NCI-H345 treated with DMSO at 0.1 percent for 48 hours (cell line): ENCODE results near the gene GABBR1.

ENCODE experiments used
- DNase-seq: peaks from one replicate; lab custom pipeline; 2025; ENCODE audit not compliant: unreplicated experiment; lab: John Stamatoyannopoulos, UW

The GABBR1 gene

GRCh38 chr6:29567991-29568390, 65.0 kb downstream of the GABBR1 start:
- DNase-seq, result no peak

DNA sequence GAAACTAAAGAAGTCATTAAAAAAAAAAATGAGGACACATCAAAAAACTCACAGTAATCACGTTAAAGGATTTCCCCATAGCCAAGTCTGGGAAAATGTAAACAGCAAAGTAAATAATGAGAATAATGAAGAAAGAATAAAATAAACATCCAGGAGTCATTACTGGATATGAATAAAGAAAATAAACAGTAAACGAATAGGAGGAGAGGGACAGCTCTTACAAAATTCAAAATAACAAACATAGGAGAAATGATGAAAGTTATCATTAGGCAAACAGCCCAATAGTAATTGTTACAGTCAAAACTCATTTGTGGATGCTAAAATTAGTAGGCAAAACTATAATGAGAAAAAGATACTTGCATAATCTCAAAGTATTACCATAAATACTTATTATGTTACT, 65.4 kb downstream of the GABBR1 start:
- no peak for DNase-seq

- no peak for DNase-seq
Observed at GRCh38 chr6:29566856-29567255, 66.1 kb downstream of the GABBR1 start.

DNA sequence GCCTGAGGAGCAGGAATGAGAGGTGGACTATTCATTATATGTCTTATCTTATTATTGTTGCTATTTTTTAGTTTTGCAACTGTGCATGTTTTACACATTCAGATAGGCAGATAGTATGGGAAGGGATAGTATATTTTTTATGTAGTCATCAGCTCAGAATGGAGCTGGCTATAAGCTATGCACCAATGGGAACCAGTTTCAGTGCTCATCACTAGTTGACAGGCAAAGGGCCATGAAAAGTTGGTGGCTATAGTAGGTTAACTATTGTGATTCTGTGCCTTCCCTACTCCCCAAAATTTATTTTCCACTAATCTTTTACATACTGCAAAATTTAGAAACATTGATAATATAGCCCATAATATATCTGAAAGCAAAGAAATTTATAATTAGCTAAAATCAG, 68.1 kb downstream of the GABBR1 start:
- no peak for DNase-seq

DNA sequence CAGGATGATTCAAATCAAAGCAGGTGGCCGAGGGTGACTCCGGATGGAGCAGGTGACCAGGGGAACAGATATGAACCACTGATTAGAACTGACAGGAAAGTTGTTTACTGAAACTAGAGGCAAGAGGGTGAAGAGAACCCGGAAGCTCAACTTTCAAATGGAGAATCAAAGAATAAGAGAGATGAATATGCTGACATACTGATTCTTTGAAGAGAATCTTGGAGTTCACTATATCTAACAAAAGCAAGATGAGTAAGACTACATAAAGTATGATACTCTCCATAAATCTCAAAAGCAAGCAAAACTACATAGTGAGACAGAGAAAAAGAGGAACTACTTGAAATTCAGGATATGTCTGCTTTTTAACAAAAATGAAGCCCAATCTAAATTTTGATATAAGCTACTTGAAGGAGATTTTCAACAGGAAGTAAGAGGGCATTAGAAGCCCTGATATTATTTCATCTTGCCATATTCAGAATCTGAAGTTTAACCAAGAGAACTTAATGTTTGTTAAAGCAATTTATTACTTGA, 69.5 kb downstream of the GABBR1 start:
- no peak for DNase-seq

- no peak for DNase-seq
Observed at GRCh38 chr6:29561606-29562181, 71.3 kb downstream of the GABBR1 start.

DNA sequence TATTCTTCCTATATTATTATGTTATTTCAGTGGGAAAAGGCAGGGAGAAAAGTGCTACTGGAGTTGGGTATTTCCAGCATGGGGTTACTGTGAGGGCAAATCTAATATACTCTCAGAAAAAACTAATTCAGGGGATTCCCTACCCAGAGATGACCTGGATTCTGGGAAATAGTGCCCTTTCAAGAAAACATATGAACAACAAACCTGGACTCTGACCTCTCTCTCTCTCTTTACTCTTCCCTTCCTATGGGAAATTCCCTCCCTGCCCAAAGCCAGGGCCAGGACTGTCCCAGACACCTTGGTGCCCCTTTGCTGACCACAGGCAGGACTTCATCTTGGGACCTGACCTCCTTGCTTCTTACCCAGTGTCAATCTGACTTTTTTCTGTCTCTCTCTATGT, 71.9 kb downstream of the GABBR1 start:
- DNase-seq, result no peak

- no peak for DNase-seq
Observed at GRCh38 chr6:29559524-29560287, 73.3 kb downstream of the GABBR1 start, which contains the start of gene UBD. UBD (minus strand) TSS chr6:29559732; CDS start chr6:29559701, 31 bp downstream.

DNA sequence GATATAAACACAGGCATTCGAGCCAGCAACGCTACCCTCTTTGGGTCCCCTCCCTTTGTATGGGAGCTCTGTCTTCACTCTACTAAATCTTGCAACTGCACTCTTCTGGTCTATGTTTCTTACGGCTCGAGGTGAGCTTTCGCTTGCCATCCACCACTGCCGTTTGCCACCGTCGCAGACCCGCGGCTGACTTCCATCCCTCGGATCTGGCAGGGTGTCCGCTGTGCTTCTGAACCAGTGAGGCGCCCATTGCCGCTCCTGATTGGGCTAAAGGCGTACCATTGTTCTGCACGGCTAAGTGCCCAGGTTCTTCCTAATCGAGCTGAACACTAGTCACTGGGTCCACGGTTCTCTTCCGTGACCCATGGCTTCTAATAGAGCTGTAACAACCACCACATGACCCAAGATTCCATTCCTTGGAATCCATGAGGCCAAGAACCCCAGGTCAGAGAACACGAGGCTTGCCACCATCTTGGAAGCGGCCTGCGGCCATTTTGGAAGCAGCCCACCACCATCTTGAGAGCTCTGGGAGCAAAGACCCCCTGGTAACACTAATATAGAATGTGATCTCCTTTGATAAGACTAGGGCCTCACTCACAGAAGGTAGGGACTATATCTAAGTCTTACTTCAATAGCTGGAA, 74.4 kb downstream of the GABBR1 start:
- DNase-seq, result no peak

- no peak for DNase-seq
Observed at GRCh38 chr6:29557320-29557719, 75.7 kb downstream of the GABBR1 start.

DNA sequence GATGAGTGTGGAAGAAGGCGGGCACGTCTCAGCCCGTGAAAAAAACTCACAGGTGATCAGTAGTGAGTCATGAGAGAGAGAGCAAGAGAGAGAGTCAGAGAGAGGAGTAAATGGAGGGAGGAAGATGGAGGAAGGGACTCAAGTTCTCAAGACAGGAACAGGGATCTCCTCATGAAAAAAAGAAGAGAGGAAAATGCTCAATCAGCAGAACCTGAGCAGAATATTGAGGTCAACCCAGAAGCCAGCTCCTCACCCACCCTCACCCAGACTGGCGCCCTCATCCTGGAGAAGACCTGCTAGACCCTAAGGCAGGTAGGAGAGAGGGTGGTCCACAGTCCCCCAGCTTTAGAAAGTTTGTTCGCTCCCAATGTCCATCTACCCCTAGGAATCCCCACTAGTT, 78.2 kb downstream of the GABBR1 start:
- no peak for DNase-seq

GRCh38 chr6:29553268-29554057, 79.5 kb downstream of the GABBR1 start:
- no peak for DNase-seq

DNA sequence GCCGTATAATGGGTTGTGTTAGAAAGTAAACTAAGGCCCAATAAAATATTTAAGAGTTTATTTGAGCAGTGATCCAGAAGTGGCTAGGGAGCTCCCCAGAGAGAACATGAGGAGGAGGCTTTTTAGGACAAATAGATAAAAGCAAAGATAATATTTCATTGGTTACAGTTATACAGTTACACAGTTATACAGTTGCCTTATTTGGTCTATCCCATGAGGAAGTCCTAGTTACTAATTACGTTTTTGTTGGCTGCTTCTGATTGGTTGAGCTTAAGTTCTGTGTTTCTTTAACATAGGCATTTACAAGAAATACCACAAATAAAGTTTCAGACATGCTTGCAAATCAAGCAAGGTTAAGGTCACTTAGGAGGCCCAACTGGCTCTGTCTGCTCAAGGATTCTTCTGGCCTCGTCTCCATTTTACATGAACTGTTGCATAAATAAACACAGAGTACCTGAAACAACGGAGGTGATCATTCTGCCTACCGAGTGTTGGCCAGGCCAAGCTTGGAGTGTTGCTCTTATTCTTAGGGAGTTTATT, 80.4 kb downstream of the GABBR1 start:
- DNase-seq, result no peak

- no peak for DNase-seq
Observed at GRCh38 chr6:29547573-29547972, 85.4 kb downstream of the GABBR1 start.

- no peak for DNase-seq
Observed at GRCh38 chr6:29537714-29538403, 95.1 kb downstream of the GABBR1 start.

GRCh38 chr6:29532320-29532951, 100.5 kb downstream of the GABBR1 start:
- DNase-seq, result no peak

GRCh38 chr6:29531668-29532067, 101.3 kb downstream of the GABBR1 start:
- no peak for DNase-seq

GRCh38 chr6:29530671-29531310, 102.2 kb downstream of the GABBR1 start:
- no peak for DNase-seq

GRCh38 chr6:29529956-29530355, 103.0 kb downstream of the GABBR1 start:
- no peak for DNase-seq
